MCF 10A (cell line): ENCODE results near the gene ZFYVE28. TPM values are rescaled to one million over a fixed set of nuclear protein-coding genes. Genes with fewer than 3 reads are reported as not detected.

Source experiments
- BruUV-seq: library from RNA; stranded (reverse); fragments of 400-500 nt; replicated peaks from 2 replicates; lab custom pipeline; 2021; lab: Mats Ljungman, UMichigan
- CTCF ChIA-PET: fragments of 300-600 bp; sonication (Branson Sonifier 250); formaldehyde crosslinking; extraction: SDS; loops from one replicate; lab custom pipeline; 2021; ENCODE audit warnings: antibody characterized with exemption, inconsistent platforms; lab: Yijun Ruan, JAX
- POLR2A ChIA-PET: fragments of 300-600, 350-650 bp; sonication (Branson Sonifier 250); formaldehyde crosslinking; extraction: SDS; loops from one replicate; lab custom pipeline; 2020; ENCODE audit warnings: antibody characterized with exemption, inconsistent platforms; lab: Yijun Ruan, JAX
- DNase-seq: peaks from one replicate; pipeline ENCODE4 v3.0.0-alpha.2; 2018; ENCODE audit not compliant: unreplicated experiment
- H3K27ac Mint-ChIP-seq: one replicate; pipeline ENCODE4 v1.8.0; 2022; ENCODE audit warnings: mild to moderate bottlenecking, low read depth, mixed read lengths; ENCODE audit not compliant: unreplicated experiment
- H3K27me3 Mint-ChIP-seq: one replicate; pipeline ENCODE4 v1.8.0; 2022; ENCODE audit warnings: mixed read lengths; ENCODE audit not compliant: insufficient read depth, unreplicated experiment
- H3K36me3 Mint-ChIP-seq: one replicate; pipeline ENCODE4 v1.8.0; 2022; ENCODE audit warnings: mild to moderate bottlenecking, moderate library complexity, mixed read lengths; ENCODE audit not compliant: insufficient read depth, unreplicated experiment
- H3K4me1 Mint-ChIP-seq: one replicate; pipeline ENCODE4 v1.8.0; 2022; ENCODE audit warnings: mixed read lengths; ENCODE audit not compliant: insufficient read depth, unreplicated experiment
- H3K4me3 Mint-ChIP-seq: one replicate; pipeline ENCODE4 v1.8.0; 2022; ENCODE audit warnings: mild to moderate bottlenecking, moderate library complexity, mixed read lengths; ENCODE audit not compliant: unreplicated experiment
- H3K9me3 Mint-ChIP-seq: one replicate; pipeline ENCODE4 v1.8.0; 2022; ENCODE audit warnings: mixed read lengths; ENCODE audit not compliant: unreplicated experiment
- intact Hi-C: fragments of 100-400 bp; cut with micrococcal nuclease; formaldehyde crosslinking; loops from 2 replicates; pipeline ENCODE4 v1.14.1; 2022
- total RNA-seq: library from RNA; stranded (reverse); gene quantifications from 2 replicates; pipeline ENCODE4 v1.2.3, GENCODE V29; 2022
- TF ChIP-seq, protein P1 (sequence below): fragments of 200-600 bp; IDR thresholded peaks from one replicate; pipeline ENCODE4 v1.8.0; 2022; ENCODE audit warnings: antibody characterized with exemption, mild to moderate bottlenecking; ENCODE audit not compliant: unreplicated experiment

Gene ZFYVE28
- total RNA-seq, 1 experiment from 2014 or later: 1.6 TPM

DNA sequence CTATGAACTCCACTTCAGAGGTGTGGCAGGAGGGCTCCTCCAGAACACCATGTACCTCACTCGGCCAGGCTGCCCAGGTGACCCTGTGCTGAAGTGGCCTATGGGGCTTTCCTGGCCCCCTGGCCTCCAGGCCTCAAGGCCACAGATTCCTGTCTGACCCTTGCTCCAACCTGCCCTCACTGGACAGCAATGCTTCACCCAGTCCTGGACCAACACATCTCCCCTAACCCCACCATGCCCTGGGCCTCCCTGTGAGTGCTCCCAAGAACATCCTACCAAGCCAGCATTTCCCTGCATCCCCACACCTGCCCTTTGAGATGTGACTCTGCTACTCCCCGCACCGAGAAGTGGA lies 10.5 kb downstream of the ZFYVE28 start:
- CTCF ChIA-PET: no interaction called here
- BruUV-seq: no TSS peak
- peaks cover 7% of the 10 kb centered on the region for H3K4me1 Mint-ChIP-seq
- DNase-seq: no peak
- H3K27ac Mint-ChIP-seq: no peak overlapping the region
- peaks cover 11% of the 10 kb centered on the region for H3K27me3 Mint-ChIP-seq
- no peaks in the 10 kb centered on the region for H3K36me3 Mint-ChIP-seq
- H3K9me3 Mint-ChIP-seq: no peaks in the 10 kb centered on the region
- TF ChIP-seq, protein P1, sequence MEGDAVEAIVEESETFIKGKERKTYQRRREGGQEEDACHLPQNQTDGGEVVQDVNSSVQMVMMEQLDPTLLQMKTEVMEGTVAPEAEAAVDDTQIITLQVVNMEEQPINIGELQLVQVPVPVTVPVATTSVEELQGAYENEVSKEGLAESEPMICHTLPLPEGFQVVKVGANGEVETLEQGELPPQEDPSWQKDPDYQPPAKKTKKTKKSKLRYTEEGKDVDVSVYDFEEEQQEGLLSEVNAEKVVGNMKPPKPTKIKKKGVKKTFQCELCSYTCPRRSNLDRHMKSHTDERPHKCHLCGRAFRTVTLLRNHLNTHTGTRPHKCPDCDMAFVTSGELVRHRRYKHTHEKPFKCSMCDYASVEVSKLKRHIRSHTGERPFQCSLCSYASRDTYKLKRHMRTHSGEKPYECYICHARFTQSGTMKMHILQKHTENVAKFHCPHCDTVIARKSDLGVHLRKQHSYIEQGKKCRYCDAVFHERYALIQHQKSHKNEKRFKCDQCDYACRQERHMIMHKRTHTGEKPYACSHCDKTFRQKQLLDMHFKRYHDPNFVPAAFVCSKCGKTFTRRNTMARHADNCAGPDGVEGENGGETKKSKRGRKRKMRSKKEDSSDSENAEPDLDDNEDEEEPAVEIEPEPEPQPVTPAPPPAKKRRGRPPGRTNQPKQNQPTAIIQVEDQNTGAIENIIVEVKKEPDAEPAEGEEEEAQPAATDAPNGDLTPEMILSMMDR: no peak
- H3K4me3 Mint-ChIP-seq: no peak overlapping the region
- POLR2A ChIA-PET: no interaction called here
- intact Hi-C loops: no loop called here

DNA sequence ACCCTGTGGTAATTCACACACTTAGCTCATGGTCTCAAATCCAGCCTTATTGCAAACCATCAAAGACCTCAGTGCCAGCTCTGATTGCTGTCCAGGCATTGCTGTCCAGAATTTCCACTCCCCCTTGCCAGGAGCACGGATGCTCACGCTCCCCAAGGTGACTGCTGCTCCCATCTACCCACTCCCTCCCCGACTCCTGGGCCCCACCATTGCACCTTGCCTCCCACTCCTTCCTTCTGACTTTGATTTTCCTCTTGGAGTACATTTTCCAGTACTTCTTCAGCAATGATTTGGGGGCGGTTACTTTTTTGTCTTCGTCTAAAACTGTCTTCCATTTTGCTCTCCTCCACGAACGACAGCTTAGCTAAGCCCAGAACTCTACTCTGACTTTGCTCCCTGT lies 11.5 kb downstream of the ZFYVE28 start:
- Mint-ChIP-seq H3K9me3 (no peaks in the 10 kb centered on the region), H3K4me1 (peaks cover 10% of the 10 kb centered on the region), H3K27ac (no peak overlapping the region), H3K4me3 (no peak overlapping the region), H3K27me3 (peaks cover 11% of the 10 kb centered on the region), H3K36me3 (no peaks in the 10 kb centered on the region)
- CTCF ChIA-PET: no interaction called here
- POLR2A ChIA-PET: interaction anchor here (0.6 kb wide), 1 partner anchor 165 kb away, joined by 4 read pairs; the partner anchor contains the start of genes HAUS3 and POLN
- DNase-seq: no peak
- TF ChIP-seq, protein P1: no peak
- intact Hi-C loops: no loop called here
- no TSS peak for BruUV-seq

DNA sequence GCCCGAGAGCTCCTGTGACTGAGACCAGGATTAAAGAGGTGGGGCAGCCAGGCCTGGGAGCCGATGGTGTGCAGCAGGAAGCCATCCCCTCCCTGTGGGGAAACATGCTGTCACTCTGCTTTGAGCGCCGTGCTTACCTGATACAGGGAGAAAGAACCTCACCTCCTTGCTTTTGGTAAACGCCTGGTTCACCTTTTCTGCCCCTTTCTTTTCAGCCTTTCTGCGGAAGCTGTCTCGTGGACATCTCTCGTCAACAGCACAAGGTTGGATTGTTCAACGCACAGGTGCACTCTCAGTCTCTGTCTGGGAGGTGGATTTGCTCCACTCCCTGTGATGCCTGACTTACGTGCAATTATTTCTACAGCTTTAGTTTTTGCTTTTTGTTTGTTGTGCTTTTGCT lies 12.0 kb downstream of the ZFYVE28 start:
- TF ChIP-seq, protein P1: no peak
- Mint-ChIP-seq H3K9me3 (no peaks in the 10 kb centered on the region), H3K27ac (no peak overlapping the region), H3K4me1 (peaks cover 13% of the 10 kb centered on the region), H3K36me3 (no peaks in the 10 kb centered on the region), H3K4me3 (no peak overlapping the region), H3K27me3 (peaks cover 11% of the 10 kb centered on the region)
- intact Hi-C loops: no loop called here
- BruUV-seq: no TSS peak
- POLR2A ChIA-PET: interaction anchor here (0.6 kb wide), 1 partner anchor 165 kb away, joined by 4 read pairs; the partner anchor contains the start of genes HAUS3 and POLN
- CTCF ChIA-PET: no interaction called here
- no peak for DNase-seq

DNA sequence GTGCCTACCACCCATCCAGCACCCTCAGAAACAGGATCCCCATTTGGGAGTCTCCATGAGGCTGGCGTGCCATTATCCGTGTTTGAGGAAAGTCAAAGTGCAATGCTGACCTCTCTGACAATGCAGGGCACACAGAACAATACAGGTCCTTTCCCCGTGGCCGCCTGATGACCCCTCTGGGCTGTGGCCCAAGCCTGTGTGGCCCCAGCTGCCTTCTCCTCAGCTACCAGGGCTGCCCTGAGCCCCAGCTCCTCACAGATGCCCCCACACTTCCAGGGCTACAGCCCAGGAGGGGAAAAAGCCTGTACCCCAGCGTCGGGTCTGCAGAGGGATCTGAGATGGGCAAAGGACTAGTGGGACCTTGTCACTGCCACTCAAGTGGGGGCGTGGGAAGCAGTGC lies 15.5 kb downstream of the ZFYVE28 start:
- POLR2A ChIA-PET: interaction anchor here (0.8 to 1.4 kb wide), 2 partner anchors 16 to 141 kb away, joined by 3 read pairs; partner anchors contain the start of genes CFAP99 and MXD4
- no peak for DNase-seq
- no TSS peak for BruUV-seq

More for the DNA sequence above, 15.5 kb downstream of the ZFYVE28 start:
- intact Hi-C loops: no loop called here
- peaks cover 13% of the 10 kb centered on the region for H3K4me1 Mint-ChIP-seq
- CTCF ChIA-PET: interaction anchor here (1.5 to 1.6 kb wide), 2 partner anchors 10 to 183 kb away, joined by 4 to 7 read pairs; no protein-coding TSS in a partner anchor
- H3K27ac Mint-ChIP-seq: no peak overlapping the region
- no peaks in the 10 kb centered on the region for H3K36me3 Mint-ChIP-seq
- H3K4me3 Mint-ChIP-seq: no peak overlapping the region
- TF ChIP-seq, protein P1: no peak
- H3K27me3 Mint-ChIP-seq: peaks cover 11% of the 10 kb centered on the region
- H3K9me3 Mint-ChIP-seq: no peaks in the 10 kb centered on the region
